Suprapubic skin (tissue), 3 donors: Measurements from ENCODE around the gene MRC2.

Experiments used
- POLR2AphosphoS5 ChIP-seq, 3 donors: sonication (generic); formaldehyde crosslinking; IDR thresholded peaks; one replicate each; pipeline ENCODE4 v1.6.1; 2017; ENCODE audit warnings: antibody characterized with exemption in 3 of 3
- TF ChIP-seq, protein P1 (sequence below), 2 donors: fragments of 200-600 bp in 1 of 2; fragments of 450-650 bp in 1 of 2; sonication (generic) in 1 of 2; IDR thresholded peaks; one replicate each; pipeline ENCODE4 v1.5.1; 2016 to 2019; ENCODE audit warnings: antibody characterized with exemption in 2 of 2, mild to moderate bottlenecking in 1 of 2, moderate library complexity in 1 of 2

DNA sequence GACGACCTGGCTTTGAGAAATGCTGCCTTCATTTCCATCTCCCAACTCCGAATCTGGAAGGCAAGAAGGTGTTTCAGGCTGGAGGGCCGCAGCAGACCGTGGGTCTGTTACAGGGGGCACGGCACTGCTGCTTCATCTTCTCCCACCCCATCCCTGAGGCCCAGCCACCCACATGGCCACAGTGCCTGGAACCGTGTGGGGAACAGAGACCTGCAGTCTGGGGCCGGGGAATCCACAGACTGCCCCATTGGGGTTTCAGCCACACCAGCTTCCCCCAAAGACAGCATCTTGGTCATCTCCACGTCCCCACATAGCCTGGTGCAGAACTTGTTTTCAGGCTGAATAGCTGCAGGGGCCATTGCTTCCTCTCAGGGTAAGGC lies 74.2 kb downstream of the MRC2 start:
- TF ChIP-seq, protein P1, sequence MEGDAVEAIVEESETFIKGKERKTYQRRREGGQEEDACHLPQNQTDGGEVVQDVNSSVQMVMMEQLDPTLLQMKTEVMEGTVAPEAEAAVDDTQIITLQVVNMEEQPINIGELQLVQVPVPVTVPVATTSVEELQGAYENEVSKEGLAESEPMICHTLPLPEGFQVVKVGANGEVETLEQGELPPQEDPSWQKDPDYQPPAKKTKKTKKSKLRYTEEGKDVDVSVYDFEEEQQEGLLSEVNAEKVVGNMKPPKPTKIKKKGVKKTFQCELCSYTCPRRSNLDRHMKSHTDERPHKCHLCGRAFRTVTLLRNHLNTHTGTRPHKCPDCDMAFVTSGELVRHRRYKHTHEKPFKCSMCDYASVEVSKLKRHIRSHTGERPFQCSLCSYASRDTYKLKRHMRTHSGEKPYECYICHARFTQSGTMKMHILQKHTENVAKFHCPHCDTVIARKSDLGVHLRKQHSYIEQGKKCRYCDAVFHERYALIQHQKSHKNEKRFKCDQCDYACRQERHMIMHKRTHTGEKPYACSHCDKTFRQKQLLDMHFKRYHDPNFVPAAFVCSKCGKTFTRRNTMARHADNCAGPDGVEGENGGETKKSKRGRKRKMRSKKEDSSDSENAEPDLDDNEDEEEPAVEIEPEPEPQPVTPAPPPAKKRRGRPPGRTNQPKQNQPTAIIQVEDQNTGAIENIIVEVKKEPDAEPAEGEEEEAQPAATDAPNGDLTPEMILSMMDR (IDR thresholded peaks at IDR 0.05): no peak
- TF ChIP-seq POLR2AphosphoS5 (IDR thresholded peaks at IDR 0.05): no peak
